GM19023 (cell line): Measurements from ENCODE around the gene MSH4.
"Not testable (repeated sequence)": the region's sequence is repeated elsewhere in the genome, so short reads cannot be mapped to it uniquely, and the experiment has no call there.

Source experiments
- ATAC-seq: cut with Tn5 transposase; IDR thresholded peaks from one replicate; pipeline ENCODE4 v1.9.1; 2021; ENCODE audit warnings: mild to moderate bottlenecking, moderate library complexity; ENCODE audit not compliant: unreplicated experiment

Gene MSH4

DNA sequence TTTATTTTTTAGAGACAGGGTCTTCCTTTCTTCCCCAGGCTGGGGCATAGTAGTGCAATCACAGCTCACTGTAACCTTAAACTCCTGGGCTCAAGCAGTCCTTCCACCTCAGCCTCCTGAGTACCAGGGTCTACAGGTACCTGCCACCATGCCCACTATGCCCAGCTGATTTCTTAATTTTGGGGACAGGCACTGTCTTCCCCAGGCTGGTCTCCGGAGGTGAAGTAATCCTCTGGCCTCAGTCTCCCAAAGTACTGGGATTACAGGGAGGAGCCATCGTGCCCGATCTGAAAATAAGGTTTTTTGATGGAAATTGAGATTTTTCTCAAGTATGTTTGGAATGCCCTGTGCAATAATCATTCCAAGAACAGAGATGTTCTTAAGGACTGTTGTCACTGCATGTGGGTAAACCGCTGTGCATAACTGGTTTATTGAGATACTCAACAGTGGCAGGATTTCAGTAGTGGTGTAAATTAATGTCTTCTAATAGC, 934 bp upstream of the MSH4 start:
- no peak for ATAC-seq

DNA sequence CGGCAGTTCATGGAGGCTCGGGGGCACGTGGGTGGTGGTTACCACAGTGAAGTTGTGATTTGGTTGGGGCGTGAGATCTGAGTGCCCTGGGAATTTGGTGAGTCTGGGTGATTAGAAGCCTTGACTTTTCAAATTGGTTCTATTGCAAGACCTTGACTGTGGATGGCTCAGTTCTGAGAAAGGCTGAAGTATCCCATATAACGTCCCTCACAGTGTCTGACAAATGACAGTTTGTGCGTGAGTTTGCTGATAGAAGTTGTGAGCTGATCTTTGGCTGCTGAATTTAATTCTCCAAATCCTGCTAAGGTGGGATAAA, 549 bp downstream of the MSH4 start:
- no peak for ATAC-seq

DNA sequence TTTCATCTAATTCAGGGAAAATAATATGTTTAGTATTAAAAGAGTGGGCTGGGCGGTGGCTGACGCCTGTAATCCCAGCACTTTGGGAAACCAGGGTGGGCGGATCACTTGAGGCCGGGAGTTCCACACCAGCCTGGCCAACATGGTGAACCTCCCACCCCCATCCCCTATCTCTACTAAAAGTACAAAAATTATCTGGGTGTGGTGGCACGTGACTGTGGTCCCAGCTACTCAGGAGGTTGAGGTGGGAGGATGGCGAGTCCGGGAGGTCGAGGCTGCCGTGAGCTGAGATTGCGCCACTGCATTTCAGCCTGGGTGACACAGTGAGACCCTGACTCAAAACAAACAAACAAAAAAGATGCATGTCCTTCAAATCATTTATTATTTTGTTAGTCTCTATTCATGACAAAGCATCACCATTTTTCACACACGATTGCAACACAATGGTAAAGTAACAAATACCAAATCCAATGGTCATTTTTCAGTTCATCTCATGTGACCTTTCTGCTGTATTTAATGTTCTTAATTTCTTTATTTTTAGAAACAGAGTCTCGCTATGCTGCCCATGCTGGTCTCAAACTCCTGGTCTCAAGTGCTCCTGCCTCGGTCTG, 1.0 kb downstream of the MSH4 start:
- no peak for ATAC-seq

DNA sequence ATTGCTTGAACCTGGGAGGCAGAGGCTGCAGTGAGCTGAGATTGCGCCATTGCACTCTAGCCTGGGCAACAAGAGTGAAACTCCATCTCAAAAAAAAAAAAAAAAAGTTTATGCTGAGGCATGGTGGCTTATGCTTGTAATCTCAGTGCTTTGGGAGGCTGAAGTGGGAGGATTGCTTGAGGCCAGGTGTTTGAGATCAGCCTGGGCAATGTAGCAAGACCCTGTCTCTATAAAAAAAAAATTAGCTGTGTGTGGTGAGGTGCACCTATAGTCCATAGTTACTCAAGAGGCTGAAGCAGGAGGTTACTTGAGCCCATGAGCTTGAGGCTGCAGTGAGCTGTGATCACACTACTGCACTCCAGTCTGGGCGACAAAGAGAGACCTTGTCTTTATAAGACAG, 4.8 kb downstream of the MSH4 start:
- not testable (repeated sequence) for ATAC-seq

DNA sequence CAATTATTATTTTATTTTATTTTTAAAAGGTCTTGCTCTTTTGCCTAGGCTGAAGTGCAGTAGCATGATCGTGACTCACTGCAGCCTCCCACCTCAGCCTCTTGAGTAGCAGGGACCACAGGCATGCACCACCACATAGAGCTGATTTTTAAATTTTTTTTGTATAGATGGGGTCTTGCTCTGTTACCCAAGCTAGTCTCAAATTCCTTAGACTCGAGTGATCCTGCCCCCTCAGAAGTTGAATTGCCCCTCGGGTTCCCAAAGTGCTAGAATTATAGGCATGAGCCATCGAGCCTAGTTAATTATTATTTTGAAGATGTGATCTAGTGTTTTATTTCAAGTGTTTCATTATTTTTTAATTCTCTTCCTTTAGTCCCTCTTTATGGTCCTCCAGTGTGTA, 12.2 kb downstream of the MSH4 start:
- ATAC-seq, result no peak

DNA sequence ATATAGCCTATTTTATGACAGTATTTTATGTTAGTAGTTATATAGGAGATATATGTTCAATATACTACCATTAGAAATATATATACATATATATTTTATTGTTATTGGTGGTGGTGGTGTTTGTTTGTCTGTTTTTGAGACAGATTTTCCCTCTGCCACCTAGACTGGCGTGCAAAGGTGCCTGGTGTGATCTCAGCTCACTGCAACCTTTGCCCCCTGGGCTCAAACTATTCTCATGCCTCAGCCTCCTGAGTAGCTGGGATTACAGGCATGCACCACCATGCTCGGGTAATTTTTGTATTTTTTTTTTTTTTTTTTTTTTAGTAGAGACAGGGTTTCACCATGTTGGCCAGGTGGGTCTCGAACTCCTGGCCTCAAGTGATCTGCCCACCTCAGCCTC, 13.4 kb downstream of the MSH4 start:
- not testable (repeated sequence) for ATAC-seq

DNA sequence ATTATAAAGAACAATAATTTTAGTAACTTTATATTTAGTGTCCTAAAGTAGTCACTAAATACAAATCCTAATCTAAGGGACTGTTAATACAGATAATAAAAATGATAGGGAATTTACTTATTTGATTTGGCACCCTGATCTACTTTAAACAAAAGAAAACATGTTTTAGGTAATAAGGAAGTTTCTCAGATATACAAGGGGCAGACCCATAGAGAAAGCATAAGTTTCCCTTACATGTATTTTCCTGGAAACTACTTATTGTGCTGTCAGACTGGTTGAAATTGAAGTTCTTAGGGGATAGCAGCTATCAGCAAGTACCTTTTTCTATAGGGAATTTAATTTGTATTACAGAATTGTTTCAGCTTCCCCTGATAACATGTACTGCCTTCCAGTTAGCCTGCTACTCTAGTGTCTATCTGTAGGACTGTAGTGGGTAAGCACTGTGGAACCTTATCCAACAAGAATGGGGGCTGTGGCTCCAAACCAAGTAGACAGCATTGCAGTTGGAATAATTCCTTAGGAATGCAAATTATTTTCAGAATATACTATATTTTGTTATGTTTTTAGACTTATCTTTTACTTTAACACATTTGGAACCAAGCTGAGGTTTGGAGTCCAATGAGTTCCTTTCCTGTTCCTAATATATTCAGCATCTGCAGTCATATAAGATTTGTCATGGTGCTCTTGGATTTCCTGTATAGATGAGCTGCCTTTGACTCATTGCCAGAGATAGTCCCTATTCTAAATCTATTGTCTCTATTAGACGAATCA, 14.7 kb downstream of the MSH4 start:
- no peak for ATAC-seq

DNA sequence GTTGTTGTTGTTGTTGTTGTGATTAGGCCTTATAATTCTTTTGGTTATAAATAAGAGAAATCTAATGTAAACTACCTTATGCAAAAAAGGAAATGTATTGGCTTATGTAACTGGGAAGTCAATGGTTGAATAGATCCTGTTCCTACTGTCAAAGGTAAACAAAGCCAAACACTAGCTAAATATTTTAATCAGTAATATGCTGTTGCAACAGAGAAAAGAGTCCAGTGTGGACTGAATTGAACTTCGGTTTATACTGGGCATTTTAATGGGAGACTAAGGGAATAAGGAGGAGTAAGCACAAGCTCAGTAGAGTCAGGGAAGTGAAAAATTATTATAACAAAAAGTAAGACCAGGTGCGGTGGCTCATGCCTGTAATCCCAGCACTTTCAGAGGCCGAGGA, 15.4 kb downstream of the MSH4 start:
- ATAC-seq, result no peak

DNA sequence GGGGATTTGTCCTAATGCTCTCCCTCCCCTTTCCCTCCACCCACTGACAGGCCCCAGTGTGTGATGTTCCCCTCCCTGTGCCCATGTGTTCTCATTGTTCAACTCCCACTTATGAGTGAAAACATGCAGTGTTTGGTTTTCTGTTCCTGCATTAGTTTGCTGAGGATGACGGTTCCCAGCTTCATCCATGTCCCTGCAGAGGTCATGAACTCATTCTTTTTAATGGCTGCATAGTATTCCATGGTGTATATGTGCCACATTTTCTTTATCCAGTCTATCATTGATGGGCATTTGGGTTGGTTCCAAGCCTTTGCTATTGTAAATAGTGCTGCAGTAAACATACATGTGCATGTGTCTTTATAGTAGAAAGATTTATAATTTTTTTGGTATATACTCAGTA, 26.9 kb downstream of the MSH4 start:
- ATAC-seq, result not testable (repeated sequence)

DNA sequence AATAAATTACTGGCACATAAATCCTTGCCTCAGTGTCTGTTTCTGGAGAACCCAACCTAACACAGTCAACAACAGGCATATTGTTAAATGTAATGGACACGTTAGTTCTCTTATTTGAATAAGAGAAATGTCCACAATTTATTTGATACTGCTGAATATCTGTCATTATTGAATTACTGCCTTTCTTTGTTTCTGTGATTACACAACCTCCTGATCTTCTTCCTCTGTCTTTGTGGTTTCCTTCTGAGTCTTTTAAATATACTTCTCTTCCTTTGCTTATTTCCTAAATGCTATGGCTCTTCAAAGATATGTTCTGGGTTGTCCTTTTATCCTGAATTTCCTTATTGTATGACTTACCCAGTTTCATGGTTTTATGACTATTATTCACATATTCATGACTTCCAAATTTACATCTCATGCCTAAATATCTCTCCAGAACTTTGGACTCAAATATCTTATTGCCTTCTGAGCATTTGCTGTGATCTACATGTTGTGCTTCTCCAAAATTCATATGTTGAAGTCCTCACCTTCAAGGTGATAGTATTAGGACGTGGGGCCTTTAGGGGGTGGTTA, 39.9 kb downstream of the MSH4 start:
- no peak for ATAC-seq

DNA sequence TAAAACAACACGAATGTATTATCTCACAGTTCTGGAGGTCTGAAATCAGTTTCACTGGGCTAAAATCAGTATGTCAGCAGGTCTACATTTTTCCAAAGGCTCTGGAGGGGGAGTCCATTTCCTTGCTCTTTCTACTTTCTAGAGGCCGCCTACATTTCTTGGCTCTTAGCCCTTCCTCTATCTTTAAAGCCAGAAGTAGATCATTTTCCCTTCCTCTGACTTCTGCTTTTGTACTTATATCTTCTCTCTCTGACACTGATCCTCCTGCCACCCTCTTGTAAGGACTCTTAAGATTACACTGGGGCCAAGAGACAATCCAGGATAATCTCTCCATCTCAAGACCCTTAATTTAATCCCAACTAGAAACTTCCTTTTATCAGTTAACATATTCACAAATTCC, 41.4 kb downstream of the MSH4 start:
- ATAC-seq, result no peak

DNA sequence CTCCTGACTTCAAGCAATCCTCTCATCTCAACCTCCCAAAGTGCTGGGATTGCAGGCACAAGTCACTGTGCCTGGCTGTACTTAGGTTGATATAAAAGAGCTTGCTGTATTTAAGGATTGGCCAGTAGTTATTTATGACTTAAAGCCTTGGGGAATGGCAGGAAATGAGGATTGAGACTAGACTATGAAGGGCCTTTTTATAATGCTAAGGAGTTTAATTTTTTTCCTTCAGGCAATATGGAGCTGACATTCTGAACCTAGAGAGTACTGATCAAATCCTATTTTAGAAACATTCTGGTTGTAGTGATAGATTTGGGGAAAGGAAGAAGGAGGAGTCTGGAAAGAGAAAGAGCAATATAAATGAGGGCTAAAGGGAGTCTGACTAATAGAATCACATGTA, 44.7 kb downstream of the MSH4 start:
- no peak for ATAC-seq

DNA sequence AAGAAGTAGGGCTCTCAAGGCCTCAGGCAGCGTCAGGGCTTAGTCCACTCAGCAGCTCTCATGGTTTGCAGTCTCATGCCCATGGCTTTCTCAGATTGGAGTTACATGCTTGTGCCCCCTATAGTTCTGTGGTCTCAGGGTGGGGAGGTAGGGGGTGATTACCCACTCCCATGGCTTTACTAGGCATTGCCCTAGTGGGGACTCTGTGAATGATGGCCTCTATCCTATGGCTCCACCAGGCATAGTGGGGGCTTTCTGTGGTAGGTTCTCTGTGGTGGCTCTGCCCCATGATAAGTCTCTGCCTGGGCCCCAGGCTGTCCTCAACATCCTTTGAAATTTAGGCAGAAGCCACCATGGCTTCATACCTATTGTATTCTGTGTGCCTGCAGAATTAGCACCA, 48.9 kb downstream of the MSH4 start:
- no peak for ATAC-seq

DNA sequence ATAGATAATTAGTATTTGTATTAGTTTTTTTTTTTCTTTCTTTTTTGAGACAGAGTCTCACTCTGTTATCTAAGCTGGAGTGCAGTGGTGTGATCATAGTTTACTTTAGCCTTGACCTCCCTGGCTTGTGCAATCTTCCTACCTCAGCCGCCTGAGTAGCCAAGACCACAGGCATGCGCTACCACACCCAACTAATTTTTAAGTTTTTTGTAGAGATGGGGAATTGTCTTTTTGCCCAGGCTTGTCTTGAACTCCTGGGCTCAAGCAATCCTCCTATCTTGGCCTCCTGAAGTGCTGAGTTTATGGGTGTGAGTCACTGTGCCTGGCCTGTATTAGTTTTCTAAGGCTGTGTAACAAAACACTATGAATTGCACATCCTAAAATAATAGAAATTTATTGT, 58.3 kb downstream of the MSH4 start:
- ATAC-seq, result no peak

DNA sequence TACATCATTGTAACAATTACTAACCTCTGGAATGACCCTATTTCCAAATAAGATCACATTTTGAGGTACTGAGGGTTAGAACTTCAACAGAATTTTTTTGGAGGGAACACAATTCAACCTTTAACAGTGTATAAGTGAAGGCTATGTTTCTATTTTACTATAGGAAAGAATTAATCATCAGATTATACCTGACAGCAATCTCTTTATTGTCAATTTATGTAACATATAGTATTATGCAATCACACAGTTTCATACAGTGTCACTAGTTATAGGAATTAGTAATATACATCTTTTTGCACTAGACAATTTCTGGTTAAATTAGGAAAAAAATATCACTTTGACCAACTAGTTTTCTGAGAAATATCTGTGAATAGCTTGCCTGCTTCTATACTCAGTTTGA, 59.1 kb downstream of the MSH4 start:
- no peak for ATAC-seq

DNA sequence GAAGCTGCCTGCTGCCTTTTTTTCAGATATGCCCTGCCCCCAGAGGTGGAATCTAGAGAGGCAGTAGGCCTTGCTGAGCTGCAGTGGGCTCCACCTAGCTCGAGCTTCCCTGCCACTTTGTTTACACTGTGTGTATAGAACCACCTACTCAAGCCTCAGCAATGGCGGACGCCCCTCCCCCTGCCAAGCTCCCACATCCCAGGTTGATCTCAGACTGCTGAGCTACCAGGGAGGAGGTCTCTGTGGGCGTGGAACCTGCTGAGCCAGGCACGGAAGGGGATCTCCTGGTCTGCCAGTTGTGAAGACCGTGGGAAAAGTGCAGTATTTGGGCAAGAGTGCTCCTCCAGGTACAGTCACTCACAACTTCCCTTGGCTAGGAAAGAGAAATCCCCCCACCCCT, 65.1 kb downstream of the MSH4 start:
- ATAC-seq, result no peak

DNA sequence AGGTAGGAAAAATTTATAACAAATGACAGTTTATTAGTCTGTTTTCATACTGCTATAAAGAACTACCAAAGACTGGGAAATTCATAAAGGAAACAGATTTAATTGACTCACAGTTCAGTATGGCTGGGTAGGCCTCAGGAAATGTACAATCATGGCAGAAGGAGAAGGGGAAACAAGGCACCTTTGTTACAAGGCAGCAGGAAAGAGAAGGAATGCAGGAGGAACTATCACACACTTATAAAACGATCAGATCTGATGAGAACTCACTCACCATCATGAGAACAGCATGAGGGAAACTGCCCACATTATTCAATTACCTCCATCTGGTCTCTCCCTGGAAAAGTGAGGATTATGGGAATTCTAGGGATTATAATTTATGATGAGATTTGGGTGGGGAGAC, 74.3 kb downstream of the MSH4 start:
- no peak for ATAC-seq

DNA sequence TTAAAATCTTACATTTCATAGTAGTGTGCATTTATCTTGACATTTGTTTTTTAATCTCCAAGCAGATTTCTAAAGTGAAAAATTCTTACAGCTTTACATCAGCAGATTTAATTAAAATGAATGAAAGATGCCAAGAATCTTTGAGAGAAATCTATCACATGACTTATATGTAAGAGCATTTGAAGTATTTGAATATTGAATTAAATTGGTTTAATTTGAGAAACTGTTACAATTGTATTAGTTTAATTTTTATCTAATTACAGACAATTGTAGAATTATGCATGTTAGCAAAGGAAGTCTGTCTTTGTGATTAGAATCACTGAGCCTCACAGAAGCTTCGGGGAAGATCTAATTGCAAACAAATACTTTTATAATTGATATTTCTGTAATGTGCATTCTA, 83.3 kb downstream of the MSH4 start:
- no peak for ATAC-seq

DNA sequence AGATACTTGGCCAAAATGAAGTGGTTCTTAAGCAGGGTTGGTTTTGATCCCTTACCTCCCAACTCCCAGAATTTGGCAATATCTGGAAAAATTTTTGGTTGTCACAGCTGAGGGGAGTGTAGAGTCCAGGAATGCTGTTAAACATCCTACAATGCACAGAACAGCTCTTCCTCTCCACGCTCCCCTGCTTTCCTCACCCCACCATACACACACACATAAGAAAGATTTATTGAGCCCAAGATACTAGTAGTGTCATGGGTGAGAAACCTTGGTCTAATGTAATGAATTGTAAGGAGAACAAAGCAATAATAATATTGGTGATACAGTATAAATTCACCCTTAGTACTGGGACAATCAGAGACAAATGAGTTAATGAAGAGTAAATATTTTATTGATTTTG, 87.8 kb downstream of the MSH4 start:
- no peak for ATAC-seq

DNA sequence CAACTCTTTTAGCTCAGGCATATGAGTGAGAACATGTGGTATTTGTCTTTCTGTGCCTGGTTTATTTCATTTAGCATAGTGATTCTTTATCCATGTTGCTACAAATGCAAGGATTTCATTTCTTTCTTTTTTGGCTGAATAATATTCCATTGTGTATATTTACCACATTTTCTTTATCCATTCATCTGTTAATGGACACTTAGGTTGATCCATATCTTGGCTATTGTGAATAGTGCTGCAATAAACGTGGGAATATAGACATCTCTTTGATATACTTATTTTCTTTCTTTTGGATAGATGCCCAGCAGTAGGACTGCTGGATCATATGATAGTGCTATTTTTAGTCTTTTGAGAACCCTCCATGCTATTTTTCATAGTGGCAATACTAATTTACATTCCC, 104.7 kb downstream of the MSH4 start:
- no peak for ATAC-seq

DNA sequence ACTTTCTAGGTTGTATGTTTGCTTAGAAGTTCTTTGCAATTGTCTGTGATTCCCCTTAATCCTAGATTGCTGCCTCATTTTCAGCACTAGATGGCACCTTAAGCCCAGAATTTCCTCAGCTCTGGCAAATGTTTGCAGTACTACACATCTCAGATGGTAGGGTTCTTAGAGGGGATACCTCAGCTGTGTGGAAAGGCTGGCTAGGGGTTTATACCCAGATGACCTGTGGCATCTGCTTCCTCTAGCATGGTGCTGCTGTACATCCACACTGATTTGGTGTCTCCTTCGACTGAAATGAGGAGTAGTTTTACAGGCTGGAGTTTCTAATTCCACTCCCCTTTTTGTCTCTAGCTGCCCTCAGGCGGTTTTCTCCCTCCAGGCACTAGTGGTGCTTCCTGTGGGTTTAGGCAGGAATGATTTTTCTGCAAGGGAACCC, 112.1 kb downstream of the MSH4 start:
- ATAC-seq, result peak; percentile 73

DNA sequence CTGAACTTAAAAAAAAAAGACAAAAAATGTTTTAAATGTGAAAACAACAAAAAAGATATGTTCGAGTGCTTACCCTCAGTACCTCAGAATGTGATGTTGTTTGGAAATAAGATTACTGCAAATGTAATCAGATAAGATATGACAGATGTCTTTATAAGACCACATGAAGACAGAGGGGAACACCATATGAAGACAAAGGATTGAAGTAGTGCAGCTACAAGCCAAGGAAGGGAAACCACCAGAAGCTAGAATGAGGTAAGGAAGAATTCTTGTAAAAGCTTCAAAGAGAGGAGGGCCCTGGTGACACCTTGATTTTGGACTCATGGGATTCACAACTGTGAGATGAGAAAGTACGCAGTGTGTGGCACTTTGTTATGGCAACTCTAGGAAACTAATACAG, 120.2 kb downstream of the MSH4 start:
- ATAC-seq, result no peak

DNA sequence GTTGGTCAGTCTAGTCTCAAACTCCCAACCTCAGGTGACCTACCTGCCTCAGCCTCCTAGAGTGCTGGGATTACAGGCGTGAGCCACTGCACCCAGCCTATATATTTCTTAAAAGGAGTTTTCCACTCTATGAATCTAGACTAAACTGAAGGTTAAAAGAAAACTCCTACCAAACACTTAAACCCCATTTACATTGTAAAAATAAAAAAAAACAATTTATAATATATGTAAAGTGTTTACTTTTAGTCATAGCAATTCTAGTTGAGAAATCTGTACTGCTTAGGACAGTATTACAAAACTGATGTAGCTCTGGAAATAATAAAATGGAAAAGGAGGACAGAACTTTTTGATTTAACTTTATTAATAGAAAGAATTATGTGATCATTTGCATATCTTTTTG, 126.0 kb downstream of the MSH4 start:
- ATAC-seq, result no peak
